ENCODE results near the gene ARF4.

Gene ARF4

GRCh38 chr3:57575966-57576626, 21.0 kb downstream of the ARF4 start:
- no peak for DNase-seq

- DNase-seq, result no peak
These were observed 25.0 kb downstream of the ARF4 start for GRCh38 chr3:57572096-57572495.

- DNase-seq, result no peak
These were observed 26.3 kb downstream of the ARF4 start for GRCh38 chr3:57570878-57571277.

- DNase-seq, result no peak
These were observed 27.2 kb downstream of the ARF4 start for GRCh38 chr3:57569859-57570450.

- DNase-seq, result no peak
These were observed 37.6 kb downstream of the ARF4 start for GRCh38 chr3:57559526-57559925.

GRCh38 chr3:57557085-57557537, 40.0 kb downstream of the ARF4 start:
- no peak for DNase-seq

- DNase-seq, result no peak
These were observed 40.6 kb downstream of the ARF4 start for GRCh38 chr3:57556459-57557084.

GRCh38 chr3:57555738-57556458, 41.2 kb downstream of the ARF4 start, which contains the start of gene PDE12:
Gene PDE12 (plus strand): TSS chr3:57556274. CDS start chr3:57556380, 106 bp downstream.
- DNase-seq, result peak; percentile 31

GRCh38 chr3:57555306-57555705, 41.8 kb downstream of the ARF4 start:
- no peak for DNase-seq

- DNase-seq, result no peak
These were observed 50.5 kb downstream of the ARF4 start for GRCh38 chr3:57546616-57547015.

- no peak for DNase-seq
These were observed 51.4 kb downstream of the ARF4 start for GRCh38 chr3:57545636-57546268.

- DNase-seq, result peak; percentile 14
These were observed 52.7 kb downstream of the ARF4 start, which contains the start of gene DNAH12 for GRCh38 chr3:57544181-57545125. Gene DNAH12 (minus strand): TSS chr3:57544344. CDS start chr3:57542870, 1,474 bp downstream.

- DNase-seq, result no peak
These were observed 58.7 kb downstream of the ARF4 start for GRCh38 chr3:57538465-57538864.

- DNase-seq, result no peak
These were observed 67.0 kb downstream of the ARF4 start for GRCh38 chr3:57530071-57530608.
